ENCODE data around the gene OBSL1.

The OBSL1 gene

DNA sequence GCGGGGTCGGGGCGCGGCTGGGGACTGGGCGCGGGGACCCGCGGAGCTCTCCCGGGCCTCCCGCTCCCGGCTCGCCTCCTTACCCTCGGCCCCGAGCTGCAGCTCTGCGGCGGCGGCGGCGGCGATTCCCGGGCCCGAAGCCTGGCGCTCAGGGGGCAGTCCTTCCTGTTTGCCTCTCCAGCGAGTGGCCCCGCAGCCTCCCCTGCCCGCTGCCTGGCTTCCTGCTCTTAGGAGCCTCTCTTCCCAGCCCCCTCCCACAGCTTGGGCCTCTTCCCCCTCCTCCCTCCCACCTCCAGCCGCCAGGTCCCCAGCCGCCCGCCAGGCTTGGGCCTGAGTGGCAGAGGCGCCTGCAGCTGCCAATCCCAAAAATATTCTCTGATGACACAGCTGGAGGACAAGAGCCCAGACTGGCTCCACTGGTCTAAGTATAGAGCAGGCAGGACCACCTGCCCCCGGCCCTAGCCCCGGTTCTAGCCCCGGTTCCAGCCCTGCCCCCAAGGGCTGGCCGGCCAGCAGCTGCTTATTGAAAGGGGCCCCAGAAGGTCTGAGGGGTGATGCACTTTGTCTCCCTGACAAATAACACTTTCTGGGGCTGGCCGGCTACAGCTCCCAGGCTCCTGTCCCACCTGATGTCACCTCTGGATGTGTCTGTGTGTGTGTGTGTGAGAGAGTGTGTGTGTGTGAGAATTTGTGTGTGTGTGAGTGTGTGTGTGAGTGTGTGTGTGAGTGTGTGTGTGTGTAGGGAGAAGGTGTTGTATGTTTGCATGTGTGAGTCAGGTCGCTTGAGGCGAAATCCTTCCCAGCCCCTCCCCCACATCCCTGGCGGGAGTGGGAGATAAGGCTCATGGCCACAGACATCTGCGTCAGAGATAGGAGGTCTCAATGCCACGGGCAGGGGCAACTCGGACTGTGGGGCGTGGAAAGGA lies at the start of gene OBSL1:
Gene OBSL1, minus strand, starts transcription at position 229 of the 926 bp plus-strand sequence. CDS start 307 bp downstream, outside the sequence.
- DNase-seq, result no peak

DNA sequence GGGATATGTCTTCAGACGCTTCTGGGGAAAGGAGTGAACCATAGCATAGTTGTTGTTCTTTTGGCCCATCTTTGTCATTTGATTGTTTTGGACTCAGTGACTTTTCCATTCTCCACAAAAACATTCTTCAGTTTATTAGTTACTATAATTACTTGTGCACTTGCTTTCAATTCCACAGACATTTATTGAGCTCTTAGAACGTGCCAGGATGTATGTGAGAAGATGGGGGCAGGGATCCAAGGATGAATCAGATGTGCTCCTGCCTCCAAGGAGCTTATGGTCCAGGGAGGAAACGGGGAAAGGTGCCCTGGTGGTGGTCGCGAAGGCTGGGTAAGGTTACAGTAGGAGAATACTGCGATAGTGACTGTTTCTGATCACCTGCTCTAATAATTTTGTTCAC lies 49.2 kb upstream of the OBSL1 start:
- DNase-seq, result no peak

DNA sequence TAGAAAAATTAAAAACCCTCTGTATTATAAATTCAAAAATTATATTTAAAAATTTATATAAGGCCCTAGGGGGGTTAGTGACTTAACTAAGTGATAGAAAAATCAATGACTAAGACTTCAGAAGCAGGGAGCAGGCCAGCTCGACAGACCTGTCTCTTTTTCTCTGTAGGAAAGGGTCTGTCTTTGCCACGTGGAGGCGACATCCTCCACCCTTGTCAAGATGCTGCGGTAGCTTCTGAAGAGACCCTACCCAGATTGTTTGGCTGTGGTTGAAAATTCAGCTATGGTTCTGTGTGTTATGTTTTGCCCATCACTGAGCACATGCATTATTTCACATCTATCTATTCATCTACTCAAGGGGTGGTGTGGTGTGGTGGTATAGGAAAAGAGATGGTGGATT lies 47.9 kb upstream of the OBSL1 start:
- DNase-seq, result no peak

DNA sequence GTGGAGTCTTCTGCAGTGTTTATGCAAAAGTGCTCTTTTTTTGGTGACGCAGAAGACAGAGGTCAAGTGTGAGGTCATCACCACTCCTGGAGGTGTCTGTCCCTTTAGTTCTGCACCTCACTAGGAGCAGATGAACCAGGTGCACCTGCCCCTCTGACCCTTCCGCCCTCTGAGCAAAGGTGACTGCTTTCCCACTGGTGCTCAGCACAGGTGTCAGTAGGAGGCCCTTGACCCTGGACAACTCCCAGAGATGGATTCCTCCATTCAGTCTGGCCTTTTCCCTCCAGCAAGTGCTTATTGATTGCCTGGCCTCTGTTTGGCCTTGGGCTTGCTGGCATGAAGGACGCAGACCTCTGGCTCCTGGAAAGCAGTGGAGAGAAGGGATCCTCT lies 47.4 kb upstream of the OBSL1 start:
- no peak for DNase-seq

DNA sequence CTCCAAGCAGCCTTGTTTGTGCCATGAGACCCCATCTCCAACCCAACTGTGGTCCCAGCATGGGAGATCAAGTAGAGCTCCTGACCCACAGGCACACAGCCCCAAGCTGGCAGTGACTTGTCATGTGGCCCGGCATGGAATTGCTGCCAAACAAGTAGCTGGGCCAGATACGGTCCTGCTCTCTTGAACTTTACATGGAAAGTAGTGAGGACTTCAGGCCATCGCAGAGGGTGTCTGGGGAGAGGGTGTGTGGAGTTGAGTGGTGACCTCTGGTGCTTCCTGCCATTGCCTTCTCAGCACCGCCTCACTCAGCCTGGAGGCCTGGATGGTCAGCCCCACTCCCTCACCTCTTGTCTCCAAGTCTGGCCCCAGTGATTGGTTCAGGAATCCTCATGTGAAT lies 45.2 kb upstream of the OBSL1 start:
- no peak for DNase-seq

DNA sequence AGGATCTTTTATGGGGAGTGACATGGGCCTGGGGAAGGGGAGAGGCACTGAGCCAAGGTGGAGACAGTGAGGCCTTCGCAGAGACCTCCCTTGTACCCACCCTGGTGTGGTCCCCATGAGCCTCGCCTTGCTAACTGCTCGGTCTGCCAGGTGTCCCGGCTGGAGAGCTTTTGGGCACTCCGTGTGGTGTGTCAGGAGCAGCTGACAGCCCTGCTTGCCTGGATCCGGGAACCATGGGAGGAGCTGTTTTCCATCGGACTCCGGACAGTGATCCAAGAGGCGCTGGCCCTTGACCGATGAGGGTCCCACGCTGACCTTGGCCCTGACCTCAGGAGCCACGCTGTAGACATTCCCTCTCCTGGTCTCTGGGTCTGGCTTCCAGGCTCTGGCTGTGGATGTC lies 44.6 kb upstream of the OBSL1 start:
- no peak for DNase-seq

DNA sequence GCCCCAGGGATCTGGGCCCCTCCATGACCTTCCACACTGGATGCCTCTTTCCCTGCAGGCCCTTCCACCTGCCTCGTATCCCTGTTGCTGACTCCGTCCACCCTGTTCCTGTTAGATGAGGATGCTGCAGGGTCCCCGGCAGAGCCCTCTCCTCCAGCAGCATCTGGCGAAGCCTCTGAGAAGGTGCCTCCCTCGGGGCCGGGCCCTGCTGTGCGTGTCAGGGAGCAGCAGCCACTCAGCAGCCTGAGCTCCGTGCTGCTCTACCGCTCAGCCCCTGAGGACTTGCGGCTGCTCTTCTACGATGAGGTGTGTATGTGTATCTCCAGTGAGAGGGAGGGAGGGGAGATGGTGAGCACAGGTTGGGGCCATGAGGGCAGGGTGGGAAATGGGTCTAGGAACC lies 43.7 kb upstream of the OBSL1 start:
- no peak for DNase-seq

DNA sequence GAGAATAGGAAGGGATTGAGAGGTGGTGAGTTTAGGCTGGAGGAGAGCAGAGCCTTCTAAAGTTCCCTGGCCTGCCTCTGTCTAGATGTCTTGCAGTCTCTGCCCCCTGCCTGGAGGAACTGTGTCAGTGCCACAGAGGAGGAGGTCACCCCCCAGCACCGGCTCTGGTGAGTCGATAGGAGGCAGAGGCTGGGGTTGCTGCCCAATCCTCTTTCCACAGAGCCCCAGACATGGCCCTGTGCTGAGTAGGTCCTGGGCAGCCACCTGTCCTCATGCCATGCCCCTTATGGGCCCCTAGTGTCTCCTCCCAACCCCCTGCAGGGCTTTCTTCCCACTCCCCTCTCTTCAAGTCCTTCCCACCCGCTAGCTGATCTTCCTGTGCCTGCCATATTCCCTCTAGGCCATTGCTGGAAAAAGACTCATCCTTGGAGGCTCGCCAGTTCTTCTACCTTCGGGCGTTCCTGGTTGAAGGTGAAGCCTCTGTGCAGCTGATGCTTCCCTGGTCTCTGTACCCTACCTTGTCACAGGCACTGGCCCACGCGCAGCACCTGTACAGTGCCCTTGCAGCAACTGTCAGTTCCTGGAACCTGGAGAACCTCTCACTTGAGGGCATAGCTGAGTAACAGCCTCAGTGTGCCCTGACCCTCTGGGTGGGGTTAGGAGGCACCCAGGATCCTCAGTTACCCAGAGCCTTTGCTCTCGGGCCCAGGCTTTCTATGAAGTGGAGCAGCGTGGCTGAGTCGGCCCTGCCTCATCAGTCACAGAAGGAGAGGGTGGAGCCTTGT lies 42.9 kb upstream of the OBSL1 start:
- DNase-seq, result no peak

DNA sequence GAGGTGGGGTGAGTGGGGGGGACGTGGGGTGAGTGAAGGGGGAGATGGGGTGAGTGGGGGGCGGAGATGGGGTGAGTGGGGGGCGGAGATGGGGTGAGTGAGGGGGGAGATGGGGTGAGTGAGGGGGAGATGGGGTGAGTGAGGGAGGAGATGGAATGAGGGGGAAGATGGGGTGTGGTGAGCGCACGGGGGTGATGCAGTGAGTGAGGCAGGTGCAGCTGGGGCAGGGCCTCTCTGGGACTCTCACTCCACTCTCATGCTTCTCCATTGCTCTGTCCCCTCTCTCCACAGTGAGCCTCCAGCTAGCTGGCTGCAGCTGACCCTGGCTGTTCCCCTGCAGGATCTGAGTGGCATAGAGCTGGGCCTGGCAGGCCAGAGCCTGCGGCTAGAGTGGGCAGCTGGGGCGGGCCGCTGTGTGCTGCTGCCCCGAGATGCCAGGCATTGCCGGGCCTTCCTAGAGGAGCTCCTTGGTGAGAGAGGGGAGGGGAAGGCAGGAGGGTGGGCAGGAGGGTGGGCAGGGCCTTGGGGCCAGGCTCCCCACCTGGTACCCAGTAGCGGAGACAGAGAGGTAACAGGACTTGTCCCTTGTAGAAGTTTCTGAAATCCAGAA lies 42.2 kb upstream of the OBSL1 start:
- DNase-seq, result no peak

DNA sequence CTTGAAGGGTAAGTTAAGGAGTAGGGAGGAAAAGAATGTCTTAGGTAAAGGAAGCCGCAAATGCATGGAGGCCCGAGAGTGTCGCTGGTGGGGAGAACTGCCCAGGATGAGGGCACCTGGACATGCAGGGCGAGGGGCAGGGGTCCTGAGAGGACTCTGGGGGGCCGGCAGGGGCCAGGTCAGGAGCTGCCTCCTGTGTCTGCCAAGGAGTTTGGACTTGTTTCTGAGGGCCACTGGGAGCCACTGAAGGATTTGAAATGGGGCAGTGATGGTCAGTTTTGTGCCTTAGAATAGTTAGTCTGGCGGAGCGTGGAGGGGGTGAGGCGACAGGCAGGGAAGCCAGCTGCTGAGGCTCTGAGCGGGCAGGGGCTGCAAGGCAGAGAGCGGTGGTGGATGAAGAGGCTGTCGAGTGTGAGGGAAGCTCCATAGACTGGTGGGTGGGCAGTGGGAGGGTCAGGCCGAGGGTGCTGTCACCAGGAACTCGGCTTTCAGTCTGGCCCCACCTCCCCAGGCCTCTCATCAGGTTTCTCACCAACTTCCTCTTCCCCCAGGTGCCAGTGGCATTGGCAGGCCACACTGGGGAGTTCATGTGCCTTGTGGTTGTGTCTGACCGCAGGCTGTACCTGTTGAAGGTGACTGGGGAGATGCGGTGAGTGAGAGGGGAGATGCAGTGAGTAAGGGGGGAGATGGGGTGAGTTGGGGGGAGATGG lies 41.4 kb upstream of the OBSL1 start:
- DNase-seq, result peak; percentile 24 to 50

DNA sequence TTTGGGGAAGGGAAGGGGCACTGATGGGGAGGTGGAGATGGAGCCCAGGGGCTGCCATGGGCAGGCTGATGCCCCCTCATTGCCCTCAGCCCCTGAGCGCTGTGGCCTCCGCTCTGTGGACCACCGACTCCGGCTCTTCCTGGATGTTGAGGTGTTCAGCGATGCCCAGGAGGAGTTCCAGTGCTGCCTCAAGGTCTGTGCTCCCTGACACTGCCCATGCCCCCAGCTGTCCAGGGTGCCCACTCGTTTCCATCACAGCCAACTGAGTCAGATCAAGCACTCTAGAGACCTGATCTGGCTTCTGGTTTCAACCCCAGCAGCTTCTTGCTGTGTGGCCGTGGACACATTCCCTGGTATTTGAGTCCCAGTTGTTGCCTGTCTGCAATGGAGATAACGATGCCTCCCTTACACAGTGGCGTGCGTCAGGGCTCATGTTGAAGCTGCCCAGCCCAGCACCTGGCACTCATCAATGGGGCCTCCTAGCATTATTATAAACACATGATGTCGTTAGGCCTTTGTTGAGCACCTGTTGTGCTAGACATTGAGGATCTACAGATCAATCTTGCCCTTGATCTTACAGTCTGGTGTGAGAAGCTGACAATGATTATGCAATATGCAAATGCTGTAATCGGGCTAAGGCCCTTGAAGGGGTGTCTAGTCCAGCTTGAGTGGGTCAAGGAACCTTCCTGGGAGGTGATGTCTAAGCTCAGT lies 40.7 kb upstream of the OBSL1 start:
- no peak for DNase-seq

DNA sequence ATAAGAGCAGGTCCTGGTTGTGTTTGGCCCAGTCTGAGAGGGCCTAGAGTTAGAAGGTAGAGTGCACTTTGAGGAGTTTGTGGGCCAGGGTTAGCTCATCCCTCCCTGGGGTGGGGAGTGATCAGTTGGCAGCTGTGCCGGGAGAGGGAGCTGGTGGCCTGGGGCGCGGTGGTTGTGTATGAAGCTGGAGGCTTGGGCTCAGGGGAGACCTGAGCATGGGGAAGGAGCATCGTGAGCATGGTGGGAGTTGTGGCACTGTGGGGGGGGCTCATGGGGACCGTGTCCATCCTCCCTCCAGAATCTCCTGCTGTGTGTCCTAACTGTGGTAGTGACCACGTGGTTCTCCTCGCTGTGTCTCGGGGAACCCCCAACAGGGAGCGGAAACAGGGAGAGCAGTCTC lies 40.0 kb upstream of the OBSL1 start:
- no peak for DNase-seq

DNA sequence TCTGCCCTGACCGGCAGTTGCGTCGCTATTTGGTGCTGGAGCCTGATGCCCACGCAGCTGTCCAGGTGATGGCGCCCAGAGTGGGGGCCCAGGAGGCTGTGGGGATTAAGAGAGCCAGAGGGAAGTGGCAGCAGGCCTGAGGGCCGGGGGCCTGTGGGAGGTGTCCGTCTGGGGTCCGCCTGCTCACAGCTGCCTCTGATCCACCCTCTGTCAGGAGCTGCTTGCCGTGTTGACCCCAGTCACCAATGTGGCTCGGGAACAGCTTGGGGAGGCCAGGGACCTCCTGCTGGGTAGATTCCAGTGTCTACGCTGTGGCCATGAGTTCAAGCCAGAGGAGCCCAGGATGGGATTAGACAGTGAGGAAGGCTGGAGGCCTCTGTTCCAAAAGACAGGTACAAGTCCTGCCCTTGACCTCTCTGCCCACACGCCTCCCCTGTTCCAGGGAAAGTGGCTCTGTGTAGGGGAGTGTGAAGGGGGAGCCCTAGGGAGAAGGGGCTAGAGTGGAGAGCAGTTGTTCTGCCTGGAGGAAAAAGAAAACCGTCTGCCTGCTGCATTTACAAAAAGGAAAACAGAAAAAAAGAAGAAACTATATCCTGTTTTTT lies 37.9 kb upstream of the OBSL1 start:
- no peak for DNase-seq

DNA sequence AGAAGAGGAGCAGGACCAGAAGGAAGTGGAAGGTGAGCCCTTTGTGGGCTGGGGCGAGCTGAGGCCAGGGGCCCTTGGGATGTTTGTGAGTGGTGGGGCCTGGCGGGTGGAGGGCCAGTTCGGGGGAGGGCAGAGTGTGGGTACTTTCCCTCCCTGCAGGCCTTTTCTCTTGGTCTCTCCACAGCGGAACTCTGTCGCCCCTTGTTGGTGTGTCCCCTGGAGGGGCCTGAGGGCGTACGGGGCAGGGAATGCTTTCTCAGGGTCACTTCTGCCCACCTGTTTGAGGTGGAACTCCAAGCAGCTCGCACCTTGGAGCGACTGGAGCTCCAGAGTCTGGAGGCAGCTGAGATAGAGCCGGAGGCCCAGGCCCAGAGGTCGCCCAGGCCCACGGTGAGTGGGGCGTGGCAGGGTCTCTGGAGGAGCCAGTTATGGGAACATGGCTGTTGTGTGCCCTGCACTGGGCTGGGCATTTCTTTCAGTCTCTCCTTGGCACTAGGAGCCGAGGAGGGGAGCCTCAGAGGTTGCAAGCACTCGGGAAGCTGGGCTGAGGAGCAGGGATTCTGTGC lies 37.1 kb upstream of the OBSL1 start:
- DNase-seq, result no peak

DNA sequence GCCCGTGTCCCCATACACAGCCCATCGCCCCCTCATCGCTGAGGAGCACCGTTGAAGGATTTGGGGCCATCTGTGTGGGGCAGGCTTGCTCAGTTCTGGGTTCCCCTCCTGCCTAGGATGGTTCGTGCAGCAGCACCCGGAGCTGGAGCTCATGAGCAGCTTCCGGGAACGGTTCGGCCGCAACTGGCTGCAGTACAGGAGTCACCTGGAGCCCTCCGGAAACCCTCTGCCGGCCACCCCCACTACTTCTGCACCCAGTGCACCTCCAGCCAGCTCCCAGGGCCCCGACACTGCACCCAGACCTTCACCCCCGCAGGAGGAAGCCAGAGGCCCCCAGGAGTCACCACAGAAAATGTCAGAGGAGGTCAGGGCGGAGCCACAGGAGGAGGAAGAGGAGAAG lies 36.6 kb upstream of the OBSL1 start:
- no peak for DNase-seq

DNA sequence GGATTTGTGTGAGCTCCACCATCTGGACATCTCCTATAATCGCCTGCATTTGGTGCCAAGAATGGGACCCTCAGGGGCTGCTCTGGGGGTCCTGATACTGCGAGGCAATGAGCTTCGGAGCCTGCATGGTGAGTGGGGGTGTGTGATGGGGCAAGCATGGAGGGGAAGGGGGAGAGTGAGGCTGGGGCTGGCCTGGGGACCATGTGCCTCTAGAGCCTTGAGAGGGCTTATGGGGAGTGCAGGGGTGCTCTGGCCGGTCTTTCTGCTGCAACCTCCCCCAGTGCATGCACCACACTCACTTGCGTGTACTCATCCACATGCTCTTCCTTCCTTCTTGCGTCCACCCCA lies 34.2 kb upstream of the OBSL1 start:
- DNase-seq, result no peak

DNA sequence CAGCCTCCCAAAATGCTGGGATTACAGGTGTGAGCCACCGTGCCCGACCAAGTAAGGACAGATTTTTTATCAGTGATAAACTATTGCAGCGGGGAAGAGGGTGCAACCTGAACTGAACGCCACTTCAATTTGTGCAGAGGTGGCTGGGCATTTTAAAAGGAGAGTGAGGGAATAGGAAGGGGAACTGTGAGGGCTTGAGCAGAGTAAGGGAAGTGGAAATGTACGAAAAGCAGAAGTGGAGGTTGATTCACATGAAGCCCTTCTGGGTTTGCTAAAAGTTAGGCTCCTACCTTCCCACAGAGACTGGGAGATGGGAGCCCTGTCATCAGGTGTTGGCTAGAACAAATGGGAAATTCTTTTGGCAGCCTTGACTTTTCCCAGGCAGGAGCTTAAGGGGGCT lies 32.4 kb upstream of the OBSL1 start:
- DNase-seq, result no peak

DNA sequence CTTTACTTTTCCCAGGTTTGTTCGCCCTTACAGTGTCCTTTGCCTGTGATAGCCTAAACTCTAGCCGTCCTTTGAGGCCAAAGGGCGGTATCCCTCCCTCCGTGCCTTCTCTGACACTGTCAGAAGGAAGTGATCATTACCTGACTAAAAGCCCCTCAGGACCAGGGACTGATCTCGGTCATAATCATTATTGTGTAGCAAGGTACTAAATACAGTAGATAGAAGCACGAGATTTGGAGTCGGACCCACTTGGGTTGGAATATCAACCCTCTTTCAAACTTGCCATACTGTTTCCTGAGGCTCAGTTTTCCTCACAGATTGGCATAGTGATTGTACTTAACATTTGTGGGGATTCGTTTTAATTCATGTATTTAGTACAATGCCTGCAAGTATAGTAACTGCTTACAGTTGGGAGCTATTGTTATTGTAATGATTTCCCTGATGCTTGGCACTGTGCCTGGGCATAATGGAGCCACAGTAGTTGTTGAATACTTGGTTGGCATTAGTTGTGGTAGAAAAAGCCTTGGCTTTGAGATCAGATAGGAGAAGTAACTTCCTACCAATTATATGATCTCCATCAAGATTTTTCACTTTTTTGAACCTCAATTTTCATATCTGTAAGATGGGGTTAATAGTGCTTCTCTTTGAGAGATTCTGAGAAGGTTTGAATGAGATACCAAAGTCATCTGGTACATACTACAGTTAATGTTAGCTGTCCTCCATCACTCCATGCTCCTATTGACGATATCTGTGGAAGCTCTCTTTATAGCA lies 27.2 kb upstream of the OBSL1 start:
- no peak for DNase-seq

DNA sequence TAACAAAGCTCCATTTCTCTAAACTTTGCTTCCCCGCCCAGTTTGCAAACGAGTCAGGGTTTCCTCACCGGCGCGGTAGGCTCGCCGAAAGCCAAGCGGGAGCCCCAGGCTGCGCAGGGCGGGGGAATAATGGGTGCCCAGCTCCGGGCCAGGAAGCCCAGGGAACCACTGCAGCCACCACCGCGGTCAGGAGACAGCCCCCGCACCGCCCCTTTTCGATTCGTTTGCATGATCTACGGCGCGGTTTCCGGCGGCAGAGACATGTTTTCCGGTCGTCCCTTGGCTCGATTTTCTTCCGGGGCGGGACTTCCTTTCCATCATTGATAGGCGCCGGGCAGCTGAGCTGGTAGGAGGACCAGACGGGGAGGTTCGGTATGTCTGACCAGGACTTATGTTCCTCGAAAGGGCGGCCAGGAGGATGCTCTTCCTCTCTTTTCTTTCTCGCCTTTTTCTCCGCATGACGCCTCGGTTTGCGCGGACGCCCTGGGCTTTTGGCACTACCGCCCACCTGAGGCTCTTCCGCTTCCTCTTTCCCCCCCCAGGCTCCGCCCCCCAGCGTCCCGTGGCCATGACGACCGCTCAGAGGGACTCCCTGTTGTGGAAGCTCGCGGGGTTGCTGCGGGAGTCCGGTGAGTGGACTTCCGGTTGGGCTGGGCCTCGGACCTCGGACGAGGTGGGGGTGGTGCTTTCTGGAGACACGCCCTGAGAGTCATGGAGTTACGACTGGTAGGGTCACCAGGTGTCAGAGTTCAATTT lies 26.4 kb upstream of the OBSL1 start, which contains the start of gene STK11IP:
Gene STK11IP, plus strand, starts transcription at position 306 of the 756 bp plus-strand sequence. Its CDS starts 263 bp downstream, at position 569.
- DNase-seq, result peak; percentile 88 to 89
